ENCODE data around the gene FSTL4.
"Not testable (repeated sequence)": the region's sequence is repeated elsewhere in the genome, so short reads cannot be mapped to it uniquely, and the experiment has no call there.

The FSTL4 gene

GRCh38 chr5:133220851-133221674 is 391.3 kb downstream of the FSTL4 start:
- ATAC-seq = no peak
- TF ChIP-seq ZNF8 (CRISPR knock-in tag; IDR thresholded peaks at IDR 0.05) = no peak
- TF ChIP-seq ZNF70 (CRISPR knock-in tag; IDR thresholded peaks at IDR 0.05) = no peak
- TF ChIP-seq ZNF565 (CRISPR knock-in tag; conservative IDR thresholded peaks at IDR 0.05; ENCODE audit: low read depth) = no peak
- TF ChIP-seq ISL1 (CRISPR knock-in tag; IDR thresholded peaks at IDR 0.05) = no peak
- no peak for TF ChIP-seq ZFP30 (CRISPR knock-in tag; IDR thresholded peaks at IDR 0.05)
- no peak for TF ChIP-seq OSR1 (CRISPR knock-in tag; IDR thresholded peaks at IDR 0.05)
- no peak for TF ChIP-seq BACH2 (CRISPR knock-in tag; IDR thresholded peaks at IDR 0.05; ENCODE audit: borderline replicate concordance)
- no peak for TF ChIP-seq ZFP3 (CRISPR knock-in tag; IDR thresholded peaks at IDR 0.05)
- no peak for TF ChIP-seq ESRRG (CRISPR knock-in tag; IDR thresholded peaks at IDR 0.05)
- TF ChIP-seq ARNTL (CRISPR knock-in tag; IDR thresholded peaks at IDR 0.05; ENCODE audit: borderline replicate concordance, low read depth) = no peak
- no peak for TF ChIP-seq TOX (CRISPR knock-in tag; IDR thresholded peaks at IDR 0.05; ENCODE audit: borderline replicate concordance)
- no peak for TF ChIP-seq POU6F1 (CRISPR knock-in tag; IDR thresholded peaks at IDR 0.05; ENCODE audit: borderline replicate concordance, low read depth)
- TF ChIP-seq CREB5 (CRISPR knock-in tag; IDR thresholded peaks at IDR 0.05; ENCODE audit: low read depth) = no peak
- no peak for TF ChIP-seq CSRNP3 (CRISPR knock-in tag; IDR thresholded peaks at IDR 0.05)
- no peak for TF ChIP-seq PPARA (CRISPR knock-in tag; IDR thresholded peaks at IDR 0.05; ENCODE audit: borderline replicate concordance)
- no peak for TF ChIP-seq PATZ1 (CRISPR knock-in tag; IDR thresholded peaks at IDR 0.05; ENCODE audit: borderline replicate concordance)
- TF ChIP-seq ZC3H10 (CRISPR knock-in tag; IDR thresholded peaks at IDR 0.05) = no peak

- TF ChIP-seq ZFP30 (CRISPR knock-in tag; IDR thresholded peaks at IDR 0.05) = no peak
- TF ChIP-seq SNAI2 (CRISPR knock-in tag; IDR thresholded peaks at IDR 0.05) = no peak
- no peak for TF ChIP-seq ARNTL (CRISPR knock-in tag; IDR thresholded peaks at IDR 0.05; ENCODE audit: borderline replicate concordance, low read depth)
- no peak for TF ChIP-seq PATZ1 (CRISPR knock-in tag; IDR thresholded peaks at IDR 0.05; ENCODE audit: borderline replicate concordance)
- no peak for TF ChIP-seq RARB (CRISPR knock-in tag; IDR thresholded peaks at IDR 0.05)
- ATAC-seq = no peak
Observed at GRCh38 chr5:133219296-133219695, 393.0 kb downstream of the FSTL4 start.

GRCh38 chr5:133216138-133216537 is 396.2 kb downstream of the FSTL4 start:
- not testable (repeated sequence) for ATAC-seq

- no peak for TF ChIP-seq POU6F1 (CRISPR knock-in tag; IDR thresholded peaks at IDR 0.05; ENCODE audit: borderline replicate concordance, low read depth)
Observed at GRCh38 chr5:133214153-133214820, 398.1 kb downstream of the FSTL4 start.

More at GRCh38 chr5:133214153-133214820, 398.1 kb downstream of the FSTL4 start:
- no peak for ATAC-seq
